SJCRH30 (cell line): ENCODE measurements around the gene GP9. TPM values are rescaled to one million over a fixed set of nuclear protein-coding genes. Genes with fewer than 3 reads are reported as not detected.
"Not testable (repeated sequence)": the region's sequence is repeated elsewhere in the genome, so short reads cannot be mapped to it uniquely, and the experiment has no call there.

Experiments
- DNase-seq, 2 experiments: peaks; one replicate each; pipeline ENCODE4 v3.0.0-alpha.2; 2015 to 2020
- H3K27ac ChIP-seq: fragments of 250-450 bp; sonication (Bioruptor Pico); 2 replicates; pipeline ENCODE4 v1.5.1; 2020; ENCODE audit warnings: mild to moderate bottlenecking, moderate library complexity
- H3K27me3 ChIP-seq: fragments of 250-450 bp; sonication (Bioruptor Pico); 2 replicates; pipeline ENCODE4 v1.5.1; 2020; ENCODE audit warnings: mild to moderate bottlenecking, moderate library complexity
- H3K36me3 ChIP-seq: fragments of 250-450 bp; sonication (Bioruptor Pico); 2 replicates; pipeline ENCODE4 v1.5.1; 2020; ENCODE audit warnings: mild to moderate bottlenecking, moderate library complexity
- H3K4me1 ChIP-seq: fragments of 250-450 bp; sonication (Bioruptor Pico); 2 replicates; pipeline ENCODE4 v1.5.1; 2020; ENCODE audit warnings: mild to moderate bottlenecking, moderate library complexity
- H3K4me3 ChIP-seq: fragments of 250-450 bp; sonication (Bioruptor Pico); 2 replicates; pipeline ENCODE4 v1.5.1; 2020; ENCODE audit warnings: mild to moderate bottlenecking, moderate library complexity
- H3K9me3 ChIP-seq: fragments of 250-450 bp; sonication (Bioruptor Pico); replicated peaks from 2 replicates; pipeline ENCODE4 v1.5.1; 2020; ENCODE audit warnings: mild to moderate bottlenecking, moderate library complexity
- total RNA-seq: library from RNA; depleted of rRNA; stranded (reverse); fragments of >200 nt; shearing (Covaris generic); gene quantifications from 2 replicates; pipeline ENCODE4 v1.2.3, GENCODE V29; 2014

GP9 gene
- total RNA-seq, 1 experiment from 2014 or later, result not detected

DNA sequence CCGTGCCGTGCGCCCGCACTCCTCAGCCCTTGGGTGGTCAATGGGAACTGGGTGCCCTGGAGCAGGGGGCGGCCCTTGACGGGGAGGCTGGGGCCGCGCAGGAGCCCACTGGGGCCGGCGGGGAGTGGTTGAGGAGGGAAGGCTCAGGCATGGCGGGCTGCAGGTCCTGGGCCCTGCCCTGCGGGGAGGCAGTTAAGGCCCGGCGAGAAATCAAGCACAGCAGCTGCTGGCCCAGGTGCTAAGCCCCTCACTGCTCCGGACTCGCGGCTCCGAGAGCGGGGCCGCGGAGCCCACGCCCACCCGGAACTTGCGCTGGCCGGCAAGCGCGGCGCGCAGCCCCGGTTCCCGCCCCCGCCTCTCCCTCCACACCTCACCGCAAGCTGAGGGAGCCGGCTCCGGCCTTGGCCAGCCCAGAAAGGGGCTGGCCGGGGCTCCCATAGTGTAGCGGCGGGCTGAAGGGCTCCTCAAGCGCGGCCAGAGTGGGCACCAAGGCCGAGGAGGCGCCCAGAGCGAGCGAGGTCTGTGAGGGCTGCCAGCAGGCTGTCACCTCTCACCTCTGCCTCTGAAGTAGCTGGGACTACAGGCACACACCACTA, 7.8 kb downstream of the GP9 start:
- no peaks in the 10 kb centered on the region for H3K36me3 ChIP-seq
- no peak for DNase-seq
- H3K27me3 ChIP-seq, result no peaks in the 10 kb centered on the region
- no peaks in the 10 kb centered on the region for H3K9me3 ChIP-seq
- no peaks in the 10 kb centered on the region for H3K4me1 ChIP-seq
- H3K27ac ChIP-seq, result no peak overlapping the region
- H3K4me3 ChIP-seq, result no peak overlapping the region

- H3K4me1 ChIP-seq, H3K27me3 ChIP-seq, H3K9me3 ChIP-seq, H3K27ac ChIP-seq, H3K4me3 ChIP-seq, DNase-seq, H3K36me3 ChIP-seq: not testable (repeated sequence)
Measured at GRCh38 chr3:129069313-129070085, 8.9 kb downstream of the GP9 start.

GRCh38 chr3:129070086-129070885, 9.7 kb downstream of the GP9 start:
- no peak for DNase-seq
- no peaks in the 10 kb centered on the region for H3K4me1 ChIP-seq
- no peaks in the 10 kb centered on the region for H3K27me3 ChIP-seq

DNA sequence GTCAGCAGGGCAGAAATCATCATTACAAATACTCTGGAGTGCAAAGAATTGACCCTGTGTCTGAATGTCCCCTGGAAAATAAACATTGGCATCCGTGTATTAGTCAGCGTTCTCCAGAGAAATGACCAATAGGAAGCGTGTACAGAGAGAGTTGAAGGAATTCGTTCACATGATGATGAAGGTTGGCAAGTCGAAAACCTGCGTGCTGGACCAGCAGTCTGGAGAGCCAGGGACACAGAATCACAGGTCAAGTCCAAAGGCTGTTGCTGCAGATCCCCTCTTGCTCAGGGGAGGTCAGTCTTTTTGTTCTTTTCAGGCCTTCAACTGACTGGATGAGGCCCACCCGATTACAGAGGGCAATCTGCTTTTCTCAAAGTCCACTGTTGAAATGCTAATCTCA, 16.6 kb downstream of the GP9 start:
- H3K9me3 ChIP-seq, result no peaks in the 10 kb centered on the region
- H3K4me1 ChIP-seq, result no peaks in the 10 kb centered on the region
- H3K27ac ChIP-seq, result no peak overlapping the region
- no peak for DNase-seq
- no peak overlapping the region for H3K4me3 ChIP-seq
- no peaks in the 10 kb centered on the region for H3K27me3 ChIP-seq
- no peaks in the 10 kb centered on the region for H3K36me3 ChIP-seq

More at GRCh38 chr3:129070086-129070885, 9.7 kb downstream of the GP9 start:
- Histone ChIP-seq H3K9me3 (no peaks in the 10 kb centered on the region), H3K36me3 (no peaks in the 10 kb centered on the region), H3K27ac (no peak overlapping the region), H3K4me3 (no peak overlapping the region)

GRCh38 chr3:129078510-129078909, 17.9 kb downstream of the GP9 start:
- H3K36me3 ChIP-seq, result no peaks in the 10 kb centered on the region
- no peak overlapping the region for H3K4me3 ChIP-seq
- no peak for DNase-seq
- H3K4me1 ChIP-seq, result no peaks in the 10 kb centered on the region
- H3K9me3 ChIP-seq, result no peaks in the 10 kb centered on the region
- H3K27ac ChIP-seq, result no peak overlapping the region
- H3K27me3 ChIP-seq, result no peaks in the 10 kb centered on the region

DNA sequence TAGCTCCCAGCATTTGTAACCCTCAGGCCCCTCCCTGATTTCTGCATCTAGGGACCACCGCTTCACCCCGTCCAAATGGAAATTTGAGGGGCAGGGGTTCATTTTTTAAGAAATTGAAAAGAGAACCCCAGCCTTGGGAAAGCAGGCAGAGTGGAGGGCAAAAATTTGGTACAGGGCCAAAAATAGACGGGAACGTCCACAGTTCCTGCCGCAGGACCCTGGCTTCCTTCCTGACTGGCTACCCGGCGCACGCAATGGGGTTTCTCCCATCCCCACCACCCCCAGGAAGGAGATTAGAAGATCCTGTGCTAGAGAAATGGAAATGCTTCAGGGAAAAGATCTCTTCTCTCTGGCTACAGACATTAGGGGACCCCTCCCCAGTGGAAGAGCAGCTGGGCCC, 20.9 kb downstream of the GP9 start:
- no peak for DNase-seq
- Histone ChIP-seq H3K9me3 (no peaks in the 10 kb centered on the region), H3K4me3 (no peak overlapping the region), H3K27me3 (no peaks in the 10 kb centered on the region), H3K4me1 (no peaks in the 10 kb centered on the region), H3K27ac (no peak overlapping the region), H3K36me3 (no peaks in the 10 kb centered on the region)

GRCh38 chr3:129082026-129082425, 21.4 kb downstream of the GP9 start:
- no peaks in the 10 kb centered on the region for H3K36me3 ChIP-seq

GRCh38 chr3:129084501-129084900, 23.9 kb downstream of the GP9 start:
- no peaks in the 10 kb centered on the region for H3K27me3 ChIP-seq
- no peaks in the 10 kb centered on the region for H3K9me3 ChIP-seq
- H3K27ac ChIP-seq, result no peak overlapping the region
- no peaks in the 10 kb centered on the region for H3K36me3 ChIP-seq
- no peak for DNase-seq
- no peaks in the 10 kb centered on the region for H3K4me1 ChIP-seq
- no peak overlapping the region for H3K4me3 ChIP-seq

More at GRCh38 chr3:129082026-129082425, 21.4 kb downstream of the GP9 start:
- Histone ChIP-seq H3K27ac (no peak overlapping the region), H3K4me1 (no peaks in the 10 kb centered on the region), H3K9me3 (no peaks in the 10 kb centered on the region), H3K4me3 (no peak overlapping the region), H3K27me3 (no peaks in the 10 kb centered on the region)
- no peak for DNase-seq

DNA sequence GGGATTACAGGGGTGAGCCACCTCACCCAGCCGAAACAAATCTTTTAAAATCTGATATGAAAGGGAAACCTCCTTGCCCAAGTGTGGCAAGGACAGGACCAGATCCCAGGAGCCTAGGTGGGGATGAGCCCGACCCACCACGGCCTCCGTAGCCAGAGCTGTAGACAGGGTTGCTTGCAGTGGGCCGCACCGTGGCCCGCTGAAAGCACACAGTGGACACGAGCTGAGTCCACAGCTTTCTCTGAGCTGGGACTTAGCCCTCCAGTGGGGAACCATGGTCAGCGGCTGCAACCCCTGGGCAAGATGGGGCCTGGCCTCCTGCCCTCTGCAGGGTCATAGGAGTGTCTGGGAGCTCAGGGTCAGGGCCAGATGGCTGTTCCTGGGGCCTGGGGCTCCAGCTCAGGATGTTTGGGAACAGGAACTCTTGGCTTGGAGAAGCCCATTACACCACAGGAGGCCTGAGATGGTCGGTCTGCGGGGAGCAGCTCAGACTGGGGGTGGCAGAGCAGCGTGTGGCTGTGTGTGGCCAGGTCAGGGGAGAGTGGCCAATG, 24.7 kb downstream of the GP9 start:
- H3K4me1 ChIP-seq, result no peaks in the 10 kb centered on the region
- H3K9me3 ChIP-seq, result no peaks in the 10 kb centered on the region
- DNase-seq, result no peak
- H3K27ac ChIP-seq, result no peak overlapping the region
- no peak overlapping the region for H3K4me3 ChIP-seq
- no peaks in the 10 kb centered on the region for H3K27me3 ChIP-seq
- H3K36me3 ChIP-seq, result no peaks in the 10 kb centered on the region

- no peaks in the 10 kb centered on the region for H3K36me3 ChIP-seq
- DNase-seq, result no peak
- no peaks in the 10 kb centered on the region for H3K4me1 ChIP-seq
- H3K9me3 ChIP-seq, result no peaks in the 10 kb centered on the region
- no peak overlapping the region for H3K27ac ChIP-seq
- H3K4me3 ChIP-seq, result no peak overlapping the region
- H3K27me3 ChIP-seq, result no peaks in the 10 kb centered on the region
Measured at GRCh38 chr3:129085818-129086217, 25.2 kb downstream of the GP9 start.

GRCh38 chr3:129087138-129087702, 26.6 kb downstream of the GP9 start:
- H3K27ac ChIP-seq, result no peak overlapping the region
- no peaks in the 10 kb centered on the region for H3K36me3 ChIP-seq
- DNase-seq, result no peak
- H3K4me3 ChIP-seq, result no peak overlapping the region
- no peaks in the 10 kb centered on the region for H3K27me3 ChIP-seq
- no peaks in the 10 kb centered on the region for H3K4me1 ChIP-seq
- no peaks in the 10 kb centered on the region for H3K9me3 ChIP-seq

- H3K27me3 ChIP-seq, H3K36me3 ChIP-seq, H3K4me1 ChIP-seq, H3K27ac ChIP-seq, H3K9me3 ChIP-seq, H3K4me3 ChIP-seq: not testable (repeated sequence)
- DNase-seq, result peak; percentile 69
Measured at GRCh38 chr3:129087904-129088303, 27.3 kb downstream of the GP9 start.

DNA sequence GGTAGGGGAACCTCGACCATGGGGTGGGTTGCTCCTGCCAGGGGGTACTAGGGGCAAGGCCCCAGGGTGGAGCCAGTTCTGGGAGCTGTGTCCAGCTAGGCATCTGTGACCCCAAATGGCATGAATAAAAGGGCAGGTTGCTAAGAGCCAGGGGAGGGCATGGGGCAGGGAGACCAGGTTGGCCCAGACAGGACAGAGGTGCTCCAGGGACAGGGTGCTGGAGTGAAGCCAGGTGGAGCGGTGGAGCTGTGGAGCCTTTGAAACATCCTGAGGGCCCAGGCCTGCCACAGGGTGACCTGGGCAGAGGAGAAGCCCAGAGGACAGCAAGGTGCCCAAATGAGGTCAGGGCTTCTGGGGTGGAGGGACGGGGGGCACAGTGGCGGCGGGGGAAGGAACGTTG, 27.7 kb downstream of the GP9 start:
- not testable (repeated sequence) for H3K27me3 ChIP-seq, DNase-seq, H3K9me3 ChIP-seq, H3K4me1 ChIP-seq, H3K27ac ChIP-seq, H3K4me3 ChIP-seq, H3K36me3 ChIP-seq

GRCh38 chr3:129095285-129095684, 34.7 kb downstream of the GP9 start:
- no peaks in the 10 kb centered on the region for H3K36me3 ChIP-seq
- H3K4me3 ChIP-seq, result no peak overlapping the region
- no peaks in the 10 kb centered on the region for H3K27me3 ChIP-seq
- H3K4me1 ChIP-seq, result no peaks in the 10 kb centered on the region
- H3K27ac ChIP-seq, result no peak overlapping the region
- H3K9me3 ChIP-seq, result no peaks in the 10 kb centered on the region; the same call in 1 of the 2 replicates
- no peak for DNase-seq

DNA sequence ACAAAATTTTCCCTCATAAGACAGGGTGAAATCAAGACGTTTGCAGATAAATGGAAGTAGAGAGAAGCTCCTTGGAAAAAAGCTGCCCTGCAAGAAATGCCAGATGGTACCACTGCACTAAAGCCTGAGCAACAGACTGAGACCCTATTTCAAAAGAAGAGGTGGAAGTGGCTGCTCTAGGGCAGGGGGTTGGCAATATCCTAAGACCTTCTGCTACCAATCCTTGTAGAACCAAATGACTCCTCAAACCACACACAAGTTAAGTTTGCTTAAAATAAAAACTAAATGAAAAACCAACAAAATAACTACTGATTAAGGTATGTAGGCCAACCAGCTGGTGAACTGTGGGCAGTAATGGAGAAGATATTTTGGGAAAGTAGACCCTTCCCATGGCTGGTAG, 39.7 kb downstream of the GP9 start:
- no peaks in the 10 kb centered on the region for H3K4me1 ChIP-seq
- no peaks in the 10 kb centered on the region for H3K27me3 ChIP-seq
- no peak overlapping the region for H3K4me3 ChIP-seq
- no peak overlapping the region for H3K27ac ChIP-seq
- no peak for DNase-seq
- H3K9me3 ChIP-seq, result no peaks in the 10 kb centered on the region; the same call in 1 of the 2 replicates
- no peaks in the 10 kb centered on the region for H3K36me3 ChIP-seq
